Measurements from ENCODE around the gene ZBTB5. TPM values are rescaled to one million over a fixed set of nuclear protein-coding genes. Genes with fewer than 3 reads are reported as not detected.

Gene ZBTB5
- total and polyA plus RNA-seq, 2 of the 13 experiments (the other 11 are each of a cell fraction or from before 2014, with no cell fraction given) = 12.5 to 20.5 TPM

GRCh38 chr9:37508135-37508833 is 43.0 kb upstream of the ZBTB5 start (continued):
- TF ChIP-seq FOXO1 (CRISPR knock-in tag; IDR thresholded peaks at IDR 0.05) = peak; percentile 81; the same call in 1 of the 2 replicates
- TF ChIP-seq ZNF788 (CRISPR knock-in tag; IDR thresholded peaks at IDR 0.05; ENCODE audit: borderline replicate concordance) = peak; percentile 95
- TF ChIP-seq ZBTB10 (CRISPR knock-in tag; IDR thresholded peaks at IDR 0.05; ENCODE audit: borderline replicate concordance) = no peak
- TF ChIP-seq TOE1 (CRISPR knock-in tag; IDR thresholded peaks at IDR 0.05) = no peak
- no peak for TF ChIP-seq PLSCR1 (CRISPR knock-in tag; IDR thresholded peaks at IDR 0.05; ENCODE audit: borderline replicate concordance)
- TF ChIP-seq STAG1 (CRISPR knock-in tag; IDR thresholded peaks at IDR 0.05) = no peak; the same call in 1 of the 2 replicates
- TF ChIP-seq ZNF746 (CRISPR knock-in tag; IDR thresholded peaks at IDR 0.05) = no peak; the same call in 1 of the 2 replicates
- TF ChIP-seq JARID2 (CRISPR knock-in tag; IDR thresholded peaks at IDR 0.05; ENCODE audit: insufficient replicate concordance) = no peak
- peak; percentile 94; the same call in 1 of the 2 replicates for TF ChIP-seq ZNF878 (CRISPR knock-in tag; IDR thresholded peaks at IDR 0.05)
- TF ChIP-seq HINFP (CRISPR knock-in tag; IDR thresholded peaks at IDR 0.05; ENCODE audit: low read depth) = peak; percentile 87; the same call in 1 of the 2 replicates
- no peak for TF ChIP-seq CHD4 (IDR thresholded peaks at IDR 0.05; ENCODE audit: borderline replicate concordance, low read length)
- TF ChIP-seq SYNCRIP (IDR thresholded peaks at IDR 0.05; ENCODE audit: insufficient read depth, low read depth, low read length) = no peak
- no peak for TF ChIP-seq ZMAT5 (CRISPR knock-in tag; IDR thresholded peaks at IDR 0.05; ENCODE audit: borderline replicate concordance, low read depth)
- TF ChIP-seq ZSCAN9 (CRISPR knock-in tag; IDR thresholded peaks at IDR 0.05; ENCODE audit: borderline replicate concordance) = peak; percentile 67; the same call in 1 of the 2 replicates
- TF ChIP-seq MAZ (IDR thresholded peaks at IDR 0.05; ENCODE audit: borderline replicate concordance, low read depth, low read length) = no peak
- peak; percentile 58 for TF ChIP-seq MAZ (CRISPR knock-in tag; IDR thresholded peaks at IDR 0.05; ENCODE audit: low read depth)
- TF ChIP-seq ZNF550 (CRISPR knock-in tag; IDR thresholded peaks at IDR 0.05; ENCODE audit: borderline replicate concordance) = no peak
- TF ChIP-seq ATM (IDR thresholded peaks at IDR 0.05; ENCODE audit: borderline replicate concordance) = no peak
- no peak for TF ChIP-seq PHF8 (CRISPR knock-in tag; IDR thresholded peaks at IDR 0.05)
- no peak for TF ChIP-seq GLMP (CRISPR knock-in tag; IDR thresholded peaks at IDR 0.05; ENCODE audit: borderline replicate concordance)
- no peak for TF ChIP-seq CERS6 (CRISPR knock-in tag; IDR thresholded peaks at IDR 0.05)
- TF ChIP-seq ZFP90 (CRISPR knock-in tag; IDR thresholded peaks at IDR 0.05; ENCODE audit: borderline replicate concordance) = peak; percentile 82

Data from HepG2 (cell line).